ENCODE results near the gene MLC1.

DNA sequence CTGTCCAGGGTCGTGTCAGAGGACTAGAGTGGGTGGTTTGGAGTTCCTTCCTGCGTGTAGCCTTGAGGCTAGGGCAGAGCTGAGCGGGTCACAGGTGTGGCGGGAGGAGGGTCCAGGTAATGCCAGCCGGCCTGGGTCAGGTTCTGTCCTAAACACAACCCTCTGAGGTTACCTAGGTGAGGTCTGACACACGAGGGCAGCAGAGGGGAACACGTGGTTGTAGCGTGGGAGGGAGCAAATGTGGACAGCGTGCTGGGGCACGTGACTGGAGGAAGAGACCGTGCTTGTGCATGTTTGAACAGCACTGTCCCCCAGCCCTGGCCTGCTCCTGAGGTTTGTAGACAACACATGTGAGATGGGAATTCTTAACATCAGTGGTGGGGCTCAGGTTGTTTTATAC is 17.7 kb upstream of the MLC1 start:
- TF ChIP-seq, protein P1, sequence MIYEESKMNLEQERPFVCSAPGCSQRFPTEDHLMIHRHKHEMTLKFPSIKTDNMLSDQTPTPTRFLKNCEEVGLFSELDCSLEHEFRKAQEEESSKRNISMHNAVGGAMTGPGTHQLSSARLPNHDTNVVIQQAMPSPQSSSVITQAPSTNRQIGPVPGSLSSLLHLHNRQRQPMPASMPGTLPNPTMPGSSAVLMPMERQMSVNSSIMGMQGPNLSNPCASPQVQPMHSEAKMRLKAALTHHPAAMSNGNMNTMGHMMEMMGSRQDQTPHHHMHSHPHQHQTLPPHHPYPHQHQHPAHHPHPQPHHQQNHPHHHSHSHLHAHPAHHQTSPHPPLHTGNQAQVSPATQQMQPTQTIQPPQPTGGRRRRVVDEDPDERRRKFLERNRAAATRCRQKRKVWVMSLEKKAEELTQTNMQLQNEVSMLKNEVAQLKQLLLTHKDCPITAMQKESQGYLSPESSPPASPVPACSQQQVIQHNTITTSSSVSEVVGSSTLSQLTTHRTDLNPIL (CRISPR knock-in tag; IDR thresholded peaks at IDR 0.05; ENCODE audit: low read depth) = no peak
- TF ChIP-seq ZNF565 (CRISPR knock-in tag; conservative IDR thresholded peaks at IDR 0.05; ENCODE audit: low read depth) (no peak), PPARA (CRISPR knock-in tag; IDR thresholded peaks at IDR 0.05; ENCODE audit: borderline replicate concordance) (no peak), ZC3H10 (CRISPR knock-in tag; IDR thresholded peaks at IDR 0.05) (no peak), OSR1 (CRISPR knock-in tag; IDR thresholded peaks at IDR 0.05) (no peak), TCF4 (CRISPR knock-in tag; IDR thresholded peaks at IDR 0.05; ENCODE audit: borderline replicate concordance) (no peak), ZFP30 (CRISPR knock-in tag; IDR thresholded peaks at IDR 0.05) (no peak), BACH2 (CRISPR knock-in tag; IDR thresholded peaks at IDR 0.05; ENCODE audit: borderline replicate concordance) (no peak), ARNTL (CRISPR knock-in tag; IDR thresholded peaks at IDR 0.05; ENCODE audit: borderline replicate concordance, low read depth) (no peak), ZNF70 (CRISPR knock-in tag; IDR thresholded peaks at IDR 0.05) (no peak), ESRRG (CRISPR knock-in tag; IDR thresholded peaks at IDR 0.05) (no peak)
- TF ChIP-seq, protein P2, sequence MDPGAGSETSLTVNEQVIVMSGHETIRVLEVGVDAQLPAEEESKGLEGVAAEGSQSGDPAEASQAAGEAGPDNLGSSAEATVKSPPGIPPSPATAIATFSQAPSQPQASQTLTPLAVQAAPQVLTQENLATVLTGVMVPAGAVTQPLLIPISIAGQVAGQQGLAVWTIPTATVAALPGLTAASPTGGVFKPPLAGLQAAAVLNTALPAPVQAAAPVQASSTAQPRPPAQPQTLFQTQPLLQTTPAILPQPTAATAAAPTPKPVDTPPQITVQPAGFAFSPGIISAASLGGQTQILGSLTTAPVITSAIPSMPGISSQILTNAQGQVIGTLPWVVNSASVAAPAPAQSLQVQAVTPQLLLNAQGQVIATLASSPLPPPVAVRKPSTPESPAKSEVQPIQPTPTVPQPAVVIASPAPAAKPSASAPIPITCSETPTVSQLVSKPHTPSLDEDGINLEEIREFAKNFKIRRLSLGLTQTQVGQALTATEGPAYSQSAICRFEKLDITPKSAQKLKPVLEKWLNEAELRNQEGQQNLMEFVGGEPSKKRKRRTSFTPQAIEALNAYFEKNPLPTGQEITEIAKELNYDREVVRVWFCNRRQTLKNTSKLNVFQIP (CRISPR knock-in tag; IDR thresholded peaks at IDR 0.05; ENCODE audit: borderline replicate concordance, low read depth) = no peak
- TF ChIP-seq, protein P3, sequence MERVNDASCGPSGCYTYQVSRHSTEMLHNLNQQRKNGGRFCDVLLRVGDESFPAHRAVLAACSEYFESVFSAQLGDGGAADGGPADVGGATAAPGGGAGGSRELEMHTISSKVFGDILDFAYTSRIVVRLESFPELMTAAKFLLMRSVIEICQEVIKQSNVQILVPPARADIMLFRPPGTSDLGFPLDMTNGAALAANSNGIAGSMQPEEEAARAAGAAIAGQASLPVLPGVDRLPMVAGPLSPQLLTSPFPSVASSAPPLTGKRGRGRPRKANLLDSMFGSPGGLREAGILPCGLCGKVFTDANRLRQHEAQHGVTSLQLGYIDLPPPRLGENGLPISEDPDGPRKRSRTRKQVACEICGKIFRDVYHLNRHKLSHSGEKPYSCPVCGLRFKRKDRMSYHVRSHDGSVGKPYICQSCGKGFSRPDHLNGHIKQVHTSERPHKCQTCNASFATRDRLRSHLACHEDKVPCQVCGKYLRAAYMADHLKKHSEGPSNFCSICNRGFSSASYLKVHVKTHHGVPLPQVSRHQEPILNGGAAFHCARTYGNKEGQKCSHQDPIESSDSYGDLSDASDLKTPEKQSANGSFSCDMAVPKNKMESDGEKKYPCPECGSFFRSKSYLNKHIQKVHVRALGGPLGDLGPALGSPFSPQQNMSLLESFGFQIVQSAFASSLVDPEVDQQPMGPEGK (CRISPR knock-in tag; IDR thresholded peaks at IDR 0.05; ENCODE audit: borderline replicate concordance) = no peak
- TF ChIP-seq, protein P4, sequence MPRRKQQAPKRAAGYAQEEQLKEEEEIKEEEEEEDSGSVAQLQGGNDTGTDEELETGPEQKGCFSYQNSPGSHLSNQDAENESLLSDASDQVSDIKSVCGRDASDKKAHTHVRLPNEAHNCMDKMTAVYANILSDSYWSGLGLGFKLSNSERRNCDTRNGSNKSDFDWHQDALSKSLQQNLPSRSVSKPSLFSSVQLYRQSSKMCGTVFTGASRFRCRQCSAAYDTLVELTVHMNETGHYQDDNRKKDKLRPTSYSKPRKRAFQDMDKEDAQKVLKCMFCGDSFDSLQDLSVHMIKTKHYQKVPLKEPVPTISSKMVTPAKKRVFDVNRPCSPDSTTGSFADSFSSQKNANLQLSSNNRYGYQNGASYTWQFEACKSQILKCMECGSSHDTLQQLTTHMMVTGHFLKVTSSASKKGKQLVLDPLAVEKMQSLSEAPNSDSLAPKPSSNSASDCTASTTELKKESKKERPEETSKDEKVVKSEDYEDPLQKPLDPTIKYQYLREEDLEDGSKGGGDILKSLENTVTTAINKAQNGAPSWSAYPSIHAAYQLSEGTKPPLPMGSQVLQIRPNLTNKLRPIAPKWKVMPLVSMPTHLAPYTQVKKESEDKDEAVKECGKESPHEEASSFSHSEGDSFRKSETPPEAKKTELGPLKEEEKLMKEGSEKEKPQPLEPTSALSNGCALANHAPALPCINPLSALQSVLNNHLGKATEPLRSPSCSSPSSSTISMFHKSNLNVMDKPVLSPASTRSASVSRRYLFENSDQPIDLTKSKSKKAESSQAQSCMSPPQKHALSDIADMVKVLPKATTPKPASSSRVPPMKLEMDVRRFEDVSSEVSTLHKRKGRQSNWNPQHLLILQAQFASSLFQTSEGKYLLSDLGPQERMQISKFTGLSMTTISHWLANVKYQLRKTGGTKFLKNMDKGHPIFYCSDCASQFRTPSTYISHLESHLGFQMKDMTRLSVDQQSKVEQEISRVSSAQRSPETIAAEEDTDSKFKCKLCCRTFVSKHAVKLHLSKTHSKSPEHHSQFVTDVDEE (CRISPR knock-in tag; IDR thresholded peaks at IDR 0.05) = no peak

Measured in SK-N-SH treated with all-trans-retinoic acid at 6 μM for 48 hours (cell line).